SH-SY5Y (cell line): ENCODE data around the gene SLPI.

Experiments
- GATA2 ChIP-seq: IDR thresholded peaks from 2 replicates; pipeline ENCODE4 v1.6.1; 2011; ENCODE audit warnings: mild to moderate bottlenecking, low read depth, low read length
- GATA3 ChIP-seq: IDR thresholded peaks from 2 replicates; pipeline ENCODE4 v1.6.1; 2011; ENCODE audit warnings: low read depth, mild to moderate bottlenecking, low read length, moderate library complexity

SLPI gene

GRCh38 chr20:45257711-45258110 lies 3.3 kb upstream of the SLPI start:
- no peak for TF ChIP-seq GATA3
- TF ChIP-seq GATA2 = no peak

GRCh38 chr20:45257161-45257560 lies 2.8 kb upstream of the SLPI start:
- TF ChIP-seq GATA3 (no peak), GATA2 (no peak)

GRCh38 chr20:45253261-45253660 lies 1.1 kb downstream of the SLPI start:
- TF ChIP-seq GATA2 = no peak
- no peak for TF ChIP-seq GATA3

- TF ChIP-seq GATA3 (no peak), GATA2 (no peak)
Observed at GRCh38 chr20:45251884-45252560, 2.3 kb downstream of the SLPI start.

- TF ChIP-seq GATA3 (no peak), GATA2 (no peak)
Observed at GRCh38 chr20:45248609-45249008, 5.8 kb downstream of the SLPI start.

- TF ChIP-seq GATA2 (no peak), GATA3 (no peak)
Observed at GRCh38 chr20:45247865-45248264, 6.5 kb downstream of the SLPI start.

- TF ChIP-seq GATA2 = no peak
- no peak for TF ChIP-seq GATA3
Observed at GRCh38 chr20:45246109-45246508, 8.3 kb downstream of the SLPI start.

GRCh38 chr20:45238139-45238538 lies 16.2 kb downstream of the SLPI start:
- TF ChIP-seq GATA2 (no peak), GATA3 (no peak)

GRCh38 chr20:45235995-45236394 lies 18.4 kb downstream of the SLPI start:
- TF ChIP-seq GATA3 (no peak), GATA2 (no peak)

- TF ChIP-seq GATA2 (no peak), GATA3 (no peak)
Observed at GRCh38 chr20:45230631-45231030, 23.7 kb downstream of the SLPI start.

GRCh38 chr20:45229264-45230056 lies 24.9 kb downstream of the SLPI start:
- no peak for TF ChIP-seq GATA2
- TF ChIP-seq GATA3 = no peak

- TF ChIP-seq GATA2 (no peak), GATA3 (no peak)
Observed at GRCh38 chr20:45226287-45226686, 28.1 kb downstream of the SLPI start.

GRCh38 chr20:45223136-45223535 lies 31.2 kb downstream of the SLPI start:
- no peak for TF ChIP-seq GATA2
- TF ChIP-seq GATA3 = no peak

- TF ChIP-seq GATA3 (no peak), GATA2 (no peak)
Observed at GRCh38 chr20:45221076-45221475, 33.3 kb downstream of the SLPI start, which contains the start of gene SEMG2. SEMG2 (plus strand) TSS chr20:45221373; CDS start chr20:45221390, 17 bp downstream.

GRCh38 chr20:45218636-45219035 lies 35.7 kb downstream of the SLPI start:
- TF ChIP-seq GATA3 (no peak), GATA2 (no peak)

GRCh38 chr20:45218124-45218523 lies 36.2 kb downstream of the SLPI start:
- TF ChIP-seq GATA3 (no peak), GATA2 (no peak)
